HG03565 (cell line): ENCODE measurements around the gene RAP2B.
"Not testable (repeated sequence)": the region's sequence is repeated elsewhere in the genome, so short reads cannot be mapped to it uniquely, and the experiment has no call there.

Source experiments
- ATAC-seq: cut with Tn5 transposase; IDR thresholded peaks from one replicate; pipeline ENCODE4 v1.9.1; 2021; ENCODE audit warnings: mild to moderate bottlenecking, moderate library complexity; ENCODE audit not compliant: unreplicated experiment

Gene RAP2B

DNA sequence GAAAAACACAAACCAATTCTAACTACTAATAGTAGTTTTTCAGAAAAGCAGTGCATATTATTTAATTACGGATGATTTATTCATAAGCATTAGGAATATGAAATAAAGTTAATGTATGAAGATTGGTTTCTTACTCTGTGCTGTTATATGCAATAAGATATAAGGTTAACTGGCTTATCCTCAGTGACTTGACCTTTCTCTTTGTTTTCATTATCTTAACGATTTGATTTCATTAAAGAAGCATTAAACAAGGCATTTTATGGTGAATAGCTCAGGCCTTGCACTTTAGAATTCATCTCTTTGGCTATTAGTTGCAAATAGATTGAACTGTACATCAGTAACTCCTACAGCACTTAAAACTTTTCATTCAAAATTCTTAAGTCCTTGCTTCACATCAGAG is 28.9 kb downstream of the RAP2B start:
- ATAC-seq, result no peak

GRCh38 chr3:153192327-153192726 is 30.3 kb downstream of the RAP2B start:
- no peak for ATAC-seq

DNA sequence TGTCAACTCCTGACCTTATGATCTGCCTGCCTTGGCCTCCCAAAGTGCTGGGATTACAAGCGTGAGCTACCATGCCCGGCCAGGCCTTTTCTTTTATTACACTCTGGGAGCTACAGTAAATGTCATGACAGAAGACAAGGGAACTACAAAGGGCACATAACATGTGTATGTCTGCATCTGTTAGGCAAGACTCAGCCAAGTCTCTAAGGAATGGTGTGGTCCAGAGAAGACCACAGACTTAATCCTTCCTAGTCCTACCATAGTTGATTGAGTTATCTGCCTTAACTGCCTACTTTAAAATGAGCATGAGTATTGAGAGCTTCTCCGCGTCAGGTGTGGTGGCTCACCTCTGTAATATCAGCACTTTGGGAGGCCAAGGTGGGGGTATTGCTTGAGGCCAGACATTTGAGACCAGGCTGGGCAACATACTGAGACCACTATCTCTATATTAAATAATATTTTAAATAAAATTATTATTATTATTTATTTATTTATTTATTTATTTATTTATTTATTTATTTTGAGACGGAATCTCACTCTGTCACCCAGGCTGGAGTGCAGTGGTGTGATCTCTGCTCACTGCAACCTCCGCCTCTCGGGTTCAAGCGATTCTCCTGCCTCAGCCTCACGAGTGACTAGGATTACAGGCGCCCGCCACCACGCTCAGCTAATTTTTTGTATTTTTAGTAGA is 31.9 kb downstream of the RAP2B start:
- not testable (repeated sequence) for ATAC-seq

- no peak for ATAC-seq
Observed at GRCh38 chr3:153195349-153195879, 33.4 kb downstream of the RAP2B start.

- ATAC-seq, result no peak
Observed at GRCh38 chr3:153209596-153209995, 47.6 kb downstream of the RAP2B start.

- no peak for ATAC-seq
Observed at GRCh38 chr3:153210146-153210545, 48.1 kb downstream of the RAP2B start.

- ATAC-seq, result no peak
Observed at GRCh38 chr3:153210660-153211059, 48.6 kb downstream of the RAP2B start.

DNA sequence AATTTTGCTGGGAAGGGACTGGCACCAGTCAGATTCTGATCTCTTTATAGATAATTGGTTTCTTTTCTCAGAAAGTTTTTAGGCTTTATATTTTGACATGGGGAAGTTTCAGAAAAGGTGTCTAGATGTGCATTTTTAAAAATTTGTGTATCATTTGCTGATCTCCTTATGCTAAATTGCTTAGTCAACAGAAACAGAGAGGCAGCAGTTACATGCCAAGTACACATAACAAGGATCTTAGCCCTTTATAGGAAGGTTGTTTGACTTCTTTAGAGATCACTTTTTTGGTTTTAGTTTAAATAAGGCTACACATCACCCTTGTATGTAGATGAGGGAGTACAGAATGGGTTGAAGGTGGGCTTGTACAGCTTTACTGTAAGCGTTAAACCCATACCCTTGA is 53.5 kb downstream of the RAP2B start:
- ATAC-seq, result no peak

GRCh38 chr3:153215966-153216365 is 53.9 kb downstream of the RAP2B start:
- no peak for ATAC-seq

GRCh38 chr3:153216928-153217327 is 54.9 kb downstream of the RAP2B start:
- no peak for ATAC-seq

DNA sequence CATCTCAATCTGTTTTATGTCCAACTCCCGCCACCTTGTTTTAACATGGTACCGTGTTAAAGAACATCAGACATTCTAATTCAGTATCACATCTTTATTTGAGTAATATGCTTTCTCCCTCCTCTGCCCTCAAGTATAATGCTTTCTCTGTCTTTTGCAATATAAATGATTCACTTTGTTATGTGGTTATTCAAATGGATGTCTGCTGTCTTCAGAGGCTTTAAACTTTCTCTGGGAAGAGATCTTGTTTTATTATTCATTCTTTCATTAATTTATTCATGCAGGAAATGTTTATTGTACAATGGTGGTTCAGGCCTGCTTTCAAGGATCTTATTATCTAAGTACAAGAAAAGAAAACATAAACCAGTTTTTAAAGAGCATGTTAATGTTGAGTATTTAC is 57.1 kb downstream of the RAP2B start:
- no peak for ATAC-seq
